ENCODE measurements around the gene CAPRIN1. TPM values are rescaled to one million over a fixed set of nuclear protein-coding genes. Genes with fewer than 3 reads are reported as not detected.

Gene CAPRIN1
- total RNA-seq, 1 donor: 225 TPM

GRCh38 chr11:34055218-34056000 is 3.9 kb downstream of the CAPRIN1 start:
- peak; percentile 48 for DNase-seq (ENCODE audit: insufficient read length, low spot score, missing footprints)
- Histone ChIP-seq H2AFZ (ENCODE audit: low read length) (no peak overlapping the region), H4K20me1 (ENCODE audit: insufficient read depth, low read length) (peaks cover 61% of the 10 kb centered on the region), H3K4me2 (ENCODE audit: insufficient read depth, low read length) (peak overlapping the region; percentile 46), H3K9me3 (ENCODE audit: low read depth, low read length) (no peaks in the 10 kb centered on the region), H3K79me2 (ENCODE audit: insufficient read depth, low read length) (peaks cover 82% of the 10 kb centered on the region), H3K4me3 (ENCODE audit: insufficient read depth, low read length) (no peak overlapping the region), H3K36me3 (ENCODE audit: insufficient read depth, low read length) (peaks cover 16% of the 10 kb centered on the region), H3K27me3 (ENCODE audit: insufficient read depth, low read length) (no peaks in the 10 kb centered on the region), H3K4me1 (ENCODE audit: insufficient read depth, low read length) (peaks cover 14% of the 10 kb centered on the region), H3K27ac (ENCODE audit: low read depth, low read length) (no peak overlapping the region)
- no peak for TF ChIP-seq CTCF (IDR thresholded peaks at IDR 0.05; ENCODE audit: extremely low read depth, low read depth, low read length)

GRCh38 chr11:34056672-34057071 is 5.1 kb downstream of the CAPRIN1 start:
- peaks cover 8% of the 10 kb centered on the region for H3K4me1 ChIP-seq (ENCODE audit: insufficient read depth, low read length)
- no peaks in the 10 kb centered on the region for H3K27me3 ChIP-seq (ENCODE audit: insufficient read depth, low read length)
- H3K4me3 ChIP-seq (ENCODE audit: insufficient read depth, low read length): no peak overlapping the region
- H3K36me3 ChIP-seq (ENCODE audit: insufficient read depth, low read length): peaks cover 21% of the 10 kb centered on the region
- H4K20me1 ChIP-seq (ENCODE audit: insufficient read depth, low read length): peaks cover 69% of the 10 kb centered on the region
- H3K4me2 ChIP-seq (ENCODE audit: insufficient read depth, low read length): peak overlapping the region; percentile 3
- peaks cover 95% of the 10 kb centered on the region for H3K79me2 ChIP-seq (ENCODE audit: insufficient read depth, low read length)
- no peak overlapping the region for H2AFZ ChIP-seq (ENCODE audit: low read length)
- no peak for DNase-seq (ENCODE audit: insufficient read length, low spot score, missing footprints)
- no peak for TF ChIP-seq CTCF (IDR thresholded peaks at IDR 0.05; ENCODE audit: extremely low read depth, low read depth, low read length)
- no peak overlapping the region for H3K27ac ChIP-seq (ENCODE audit: low read depth, low read length)
- H3K9me3 ChIP-seq (ENCODE audit: low read depth, low read length): no peaks in the 10 kb centered on the region

- no peak overlapping the region for H3K4me2 ChIP-seq (ENCODE audit: insufficient read depth, low read length)
- no peak for TF ChIP-seq CTCF (IDR thresholded peaks at IDR 0.05; ENCODE audit: extremely low read depth, low read depth, low read length)
- no peaks in the 10 kb centered on the region for H3K9me3 ChIP-seq (ENCODE audit: low read depth, low read length)
- H3K36me3 ChIP-seq (ENCODE audit: insufficient read depth, low read length): peaks cover 36% of the 10 kb centered on the region
- no peak overlapping the region for H2AFZ ChIP-seq (ENCODE audit: low read length)
- H3K27me3 ChIP-seq (ENCODE audit: insufficient read depth, low read length): no peaks in the 10 kb centered on the region
- peaks cover 76% of the 10 kb centered on the region for H4K20me1 ChIP-seq (ENCODE audit: insufficient read depth, low read length)
- peaks cover 14% of the 10 kb centered on the region for H3K4me1 ChIP-seq (ENCODE audit: insufficient read depth, low read length)
- H3K4me3 ChIP-seq (ENCODE audit: insufficient read depth, low read length): no peak overlapping the region
- peaks cover 99% of the 10 kb centered on the region for H3K79me2 ChIP-seq (ENCODE audit: insufficient read depth, low read length)
- no peak for DNase-seq (ENCODE audit: insufficient read length, low spot score, missing footprints)
- no peak overlapping the region for H3K27ac ChIP-seq (ENCODE audit: low read depth, low read length)
Observed at GRCh38 chr11:34063061-34063795, 11.7 kb downstream of the CAPRIN1 start.

- peaks cover 17% of the 10 kb centered on the region for H3K4me1 ChIP-seq (ENCODE audit: insufficient read depth, low read length)
- H4K20me1 ChIP-seq (ENCODE audit: insufficient read depth, low read length): peaks cover 73% of the 10 kb centered on the region
- no peaks in the 10 kb centered on the region for H3K9me3 ChIP-seq (ENCODE audit: low read depth, low read length)
- TF ChIP-seq CTCF (IDR thresholded peaks at IDR 0.05; ENCODE audit: extremely low read depth, low read depth, low read length): no peak
- peaks cover 99% of the 10 kb centered on the region for H3K79me2 ChIP-seq (ENCODE audit: insufficient read depth, low read length)
- no peak overlapping the region for H3K4me3 ChIP-seq (ENCODE audit: insufficient read depth, low read length)
- no peak overlapping the region for H3K27ac ChIP-seq (ENCODE audit: low read depth, low read length)
- H3K27me3 ChIP-seq (ENCODE audit: insufficient read depth, low read length): no peaks in the 10 kb centered on the region
- no peak overlapping the region for H2AFZ ChIP-seq (ENCODE audit: low read length)
- H3K36me3 ChIP-seq (ENCODE audit: insufficient read depth, low read length): peaks cover 36% of the 10 kb centered on the region
- H3K4me2 ChIP-seq (ENCODE audit: insufficient read depth, low read length): no peak overlapping the region
- no peak for DNase-seq (ENCODE audit: insufficient read length, low spot score, missing footprints)
Observed at GRCh38 chr11:34064291-34064690, 12.8 kb downstream of the CAPRIN1 start.
